Left lung (tissue), 10 donors: ENCODE measurements around the gene CREBL2. TPM values are rescaled to one million over a fixed set of nuclear protein-coding genes. Genes with fewer than 3 reads are reported as not detected.
"Not testable (repeated sequence)": the region's sequence is repeated elsewhere in the genome, so short reads cannot be mapped to it uniquely, and the experiment has no call there.

ENCODE experiments used
- ATAC-seq: fragments of 200-7000 bp; cut with Tn5 transposase; one replicate; pipeline ENCODE4 v1.9.1; 2020; ENCODE audit warnings: moderate library complexity
- DNase-seq, 4 donors: peaks; one replicate each; pipeline ENCODE4 v3.0.0-alpha.2; 2013 to 2020
- H3K27ac ChIP-seq, 2 donors: fragments of 200-600 bp; sonication (generic) in 1 of 2; one replicate each; pipeline versions ENCODE4 v1.5.0 to v1.8.0; 2020 to 2021
- H3K27me3 ChIP-seq, 2 donors: fragments of 200-600 bp; sonication (generic) in 1 of 2; one replicate each; pipeline versions ENCODE4 v1.5.0 to v1.8.0; 2020 to 2021
- H3K36me3 ChIP-seq, 2 donors: fragments of 200-600 bp; sonication (generic) in 1 of 2; one replicate each; pipeline versions ENCODE4 v1.5.0 to v1.8.0; 2020 to 2021
- H3K4me1 ChIP-seq, 2 donors: fragments of 200-600 bp; one replicate each; pipeline ENCODE4 v1.8.0; 2021
- H3K4me3 ChIP-seq, 2 donors: fragments of 200-600 bp; sonication (generic) in 1 of 2; one replicate each; pipeline versions ENCODE4 v1.5.0 to v1.8.0; 2020 to 2021; ENCODE audit warnings: mild to moderate bottlenecking in 1 of 2
- H3K9me3 ChIP-seq, 2 donors: fragments of 200-600 bp; sonication (generic) in 1 of 2; one replicate each; pipeline versions ENCODE4 v1.5.0 to v1.8.0; 2020 to 2021
- intact Hi-C, 2 donors: fragments of 100-400 bp; cut with DNase I; formaldehyde crosslinking; loops; one replicate each; pipeline versions ENCODE4 v1.11.2 to v1.14.2; 2022
- polyA plus RNA-seq, 6 donors: library from polyadenylated mRNA; unstranded; fragments of 120-200 nt; gene quantifications; one replicate each; pipeline ENCODE4 v1.2.1, GENCODE V29; 2013; ENCODE audit not compliant: insufficient read length in 6 of 6
- total RNA-seq, 2 donors: library from RNA; stranded (reverse); fragmentation: NEBNext Ultra II Directional; extraction: Animal tissue kit (Norgen Biotek cat#: 25700); gene quantifications; one replicate each; pipeline ENCODE4 v1.2.1, GENCODE V29; 2021
- TF ChIP-seq, protein P1 (sequence below), 2 donors: fragments of 200-600 bp; sonication (generic) in 1 of 2; IDR thresholded peaks; one replicate each; pipeline versions ENCODE4 v1.5.0 to v1.8.0; 2021; ENCODE audit warnings: antibody characterized with exemption in 2 of 2
- donor health status: DM: no; HTN: yes; CAD: no.
- donor health status: DM: no; HTN: no; CAD: no.

The CREBL2 gene
- total and polyA plus RNA-seq, 8 donors = 23.9 to 35.9 (median 30.9) TPM

DNA sequence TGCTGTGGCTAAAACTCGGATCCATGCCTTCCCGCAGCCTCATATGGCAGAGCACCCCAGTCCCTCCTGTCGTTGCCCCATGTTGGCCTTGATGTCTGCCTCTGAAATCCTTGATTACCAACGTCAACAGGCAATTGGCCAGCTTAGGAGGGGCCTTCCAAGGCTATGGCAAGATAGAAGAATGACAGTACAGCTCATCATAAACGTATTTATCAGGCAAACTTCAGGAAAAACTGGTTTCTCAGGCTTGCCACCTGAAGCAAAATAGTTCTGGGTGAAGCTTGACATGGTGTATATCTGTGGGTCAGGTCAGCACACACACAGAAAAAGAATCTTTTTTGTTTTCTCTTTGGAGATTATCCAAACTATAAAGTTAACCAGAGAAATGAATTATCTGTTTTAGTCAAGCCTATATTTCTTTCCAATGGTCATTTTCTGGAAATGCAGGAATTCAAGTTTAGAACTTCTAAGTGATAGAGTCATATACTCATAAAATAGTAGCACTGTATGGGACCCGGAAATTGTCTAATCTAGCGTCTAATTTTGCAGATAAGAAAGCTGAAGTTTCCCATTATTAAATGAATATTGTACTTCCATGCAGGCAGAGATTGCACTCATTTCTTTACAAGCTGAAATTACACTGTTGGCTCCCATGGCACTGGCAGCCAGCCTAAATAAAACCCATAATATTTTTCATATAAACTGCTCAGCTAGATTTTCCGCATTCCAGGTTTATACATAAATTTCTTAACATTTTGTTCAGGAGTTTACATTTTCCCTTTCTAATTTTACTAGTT lies 24.6 kb upstream of the CREBL2 start:
- no peak for ATAC-seq
- Histone ChIP-seq H3K27me3 (no peaks in the 10 kb centered on the region), H3K4me1 (peaks cover 0 to 28% of the 10 kb centered on the region in 2 donors), H3K27ac (no peak overlapping the region), H3K9me3 (no peaks in the 10 kb centered on the region), H3K36me3 (no peaks in the 10 kb centered on the region), H3K4me3 (no peak overlapping the region)
- TF ChIP-seq, protein P1, sequence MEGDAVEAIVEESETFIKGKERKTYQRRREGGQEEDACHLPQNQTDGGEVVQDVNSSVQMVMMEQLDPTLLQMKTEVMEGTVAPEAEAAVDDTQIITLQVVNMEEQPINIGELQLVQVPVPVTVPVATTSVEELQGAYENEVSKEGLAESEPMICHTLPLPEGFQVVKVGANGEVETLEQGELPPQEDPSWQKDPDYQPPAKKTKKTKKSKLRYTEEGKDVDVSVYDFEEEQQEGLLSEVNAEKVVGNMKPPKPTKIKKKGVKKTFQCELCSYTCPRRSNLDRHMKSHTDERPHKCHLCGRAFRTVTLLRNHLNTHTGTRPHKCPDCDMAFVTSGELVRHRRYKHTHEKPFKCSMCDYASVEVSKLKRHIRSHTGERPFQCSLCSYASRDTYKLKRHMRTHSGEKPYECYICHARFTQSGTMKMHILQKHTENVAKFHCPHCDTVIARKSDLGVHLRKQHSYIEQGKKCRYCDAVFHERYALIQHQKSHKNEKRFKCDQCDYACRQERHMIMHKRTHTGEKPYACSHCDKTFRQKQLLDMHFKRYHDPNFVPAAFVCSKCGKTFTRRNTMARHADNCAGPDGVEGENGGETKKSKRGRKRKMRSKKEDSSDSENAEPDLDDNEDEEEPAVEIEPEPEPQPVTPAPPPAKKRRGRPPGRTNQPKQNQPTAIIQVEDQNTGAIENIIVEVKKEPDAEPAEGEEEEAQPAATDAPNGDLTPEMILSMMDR (IDR thresholded peaks at IDR 0.05) = no peak
- DNase-seq = peak in 1 of 4 donors; percentile 16
- intact Hi-C loops = no loop called here

DNA sequence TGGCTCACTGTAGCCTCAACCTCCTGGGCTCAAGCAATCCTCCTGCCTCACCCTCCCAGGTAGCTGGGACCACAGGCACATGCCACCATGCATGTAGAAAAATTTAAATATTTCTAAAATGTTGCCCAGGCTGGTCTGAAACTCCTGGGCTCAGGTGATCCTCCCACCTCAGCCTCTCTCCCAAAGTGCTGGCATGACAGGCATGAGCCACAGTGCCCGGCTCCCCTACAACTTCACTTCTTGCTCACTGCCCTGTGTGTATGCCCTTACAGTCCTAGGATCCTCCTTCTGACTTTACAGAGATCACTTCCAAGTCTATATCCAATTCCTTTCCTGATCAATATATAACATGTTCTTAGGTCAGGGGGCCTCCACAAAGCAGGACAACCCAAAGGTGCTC lies 23.8 kb upstream of the CREBL2 start:
- Histone ChIP-seq H3K4me3 (no peak overlapping the region), H3K36me3 (no peaks in the 10 kb centered on the region), H3K27me3 (no peaks in the 10 kb centered on the region), H3K27ac (no peak overlapping the region), H3K4me1 (peaks cover 0 to 20% of the 10 kb centered on the region in 2 donors), H3K9me3 (no peaks in the 10 kb centered on the region)
- intact Hi-C loops = no loop called here
- DNase-seq (no peak), ATAC-seq (no peak)
- TF ChIP-seq, protein P1 (IDR thresholded peaks at IDR 0.05) = no peak

GRCh38 chr12:12588436-12588835 lies 23.2 kb upstream of the CREBL2 start:
- H3K27ac ChIP-seq, H3K36me3 ChIP-seq, H3K27me3 ChIP-seq, intact Hi-C loops, H3K9me3 ChIP-seq, H3K4me3 ChIP-seq, DNase-seq, ATAC-seq: not testable (repeated sequence)
- H3K4me1 ChIP-seq = peaks cover 0 to 15% of the 10 kb centered on the region in 2 donors

GRCh38 chr12:12590961-12591360 lies 20.7 kb upstream of the CREBL2 start:
- TF ChIP-seq, protein P1 (IDR thresholded peaks at IDR 0.05) = no peak
- Histone ChIP-seq H3K9me3 (no peaks in the 10 kb centered on the region), H3K36me3 (no peaks in the 10 kb centered on the region), H3K4me3 (no peak overlapping the region), H3K27ac (no peak overlapping the region), H3K27me3 (no peaks in the 10 kb centered on the region), H3K4me1 (no peaks in the 10 kb centered on the region)
- intact Hi-C loops = no loop called here
- no peak for DNase-seq
- ATAC-seq = no peak

DNA sequence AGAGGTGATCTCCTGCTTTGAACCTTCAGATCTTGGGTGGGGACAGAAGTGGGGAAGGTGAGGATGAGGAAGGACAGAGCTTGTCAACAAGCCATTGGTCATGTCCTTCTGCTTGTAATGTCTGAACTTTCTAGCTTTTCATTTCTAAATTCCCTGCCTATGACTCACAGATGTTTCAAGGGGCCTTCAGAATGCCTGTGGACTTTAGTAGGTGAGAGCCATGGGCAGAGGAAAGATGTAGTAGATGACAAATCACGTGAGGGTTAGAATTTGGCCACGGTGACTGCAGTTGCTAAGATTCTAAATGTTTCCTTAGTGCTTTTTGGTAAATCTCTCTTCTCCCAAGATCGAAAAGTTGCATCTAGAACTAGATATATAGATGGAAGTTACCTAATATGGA lies 18.7 kb upstream of the CREBL2 start:
- intact Hi-C loops = no loop called here
- no peaks in the 10 kb centered on the region for H3K4me1 ChIP-seq
- ATAC-seq = peak; percentile 73
- H3K36me3 ChIP-seq = no peaks in the 10 kb centered on the region
- no peak overlapping the region for H3K27ac ChIP-seq
- DNase-seq = no peak
- no peaks in the 10 kb centered on the region for H3K27me3 ChIP-seq
- TF ChIP-seq, protein P1 (IDR thresholded peaks at IDR 0.05) = no peak
- no peak overlapping the region for H3K4me3 ChIP-seq
- H3K9me3 ChIP-seq = no peaks in the 10 kb centered on the region

- H3K9me3 ChIP-seq, H3K27me3 ChIP-seq, H3K36me3 ChIP-seq, H3K27ac ChIP-seq, ATAC-seq, DNase-seq, H3K4me3 ChIP-seq, H3K4me1 ChIP-seq, intact Hi-C loops: not testable (repeated sequence)
These were observed 15.7 kb upstream of the CREBL2 start for GRCh38 chr12:12595929-12596328.

- ATAC-seq, H3K9me3 ChIP-seq, intact Hi-C loops, H3K27me3 ChIP-seq, H3K4me1 ChIP-seq, H3K36me3 ChIP-seq, H3K4me3 ChIP-seq, H3K27ac ChIP-seq, DNase-seq: not testable (repeated sequence)
These were observed 15.1 kb upstream of the CREBL2 start for GRCh38 chr12:12596598-12596997.
